ENCODE results near the gene GALNT17.

GALNT17 gene

DNA sequence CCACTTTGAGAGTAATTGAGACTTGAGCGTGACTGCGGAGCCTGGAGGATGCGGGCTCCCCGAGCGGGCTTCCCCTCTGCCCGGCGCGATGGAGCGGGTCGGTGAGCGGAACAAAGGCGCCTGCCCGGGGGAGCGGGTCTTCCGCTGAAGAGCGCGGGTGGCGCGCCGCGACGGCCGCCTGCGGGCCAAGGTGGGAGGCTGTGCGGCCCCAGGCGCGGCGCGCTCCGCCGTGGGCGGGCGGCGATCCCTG lies at the start of gene GALNT17:
Gene GALNT17 (plus strand): TSS at position 18 of the 250 bp plus-strand sequence.
- DNase-seq, result no peak

DNA sequence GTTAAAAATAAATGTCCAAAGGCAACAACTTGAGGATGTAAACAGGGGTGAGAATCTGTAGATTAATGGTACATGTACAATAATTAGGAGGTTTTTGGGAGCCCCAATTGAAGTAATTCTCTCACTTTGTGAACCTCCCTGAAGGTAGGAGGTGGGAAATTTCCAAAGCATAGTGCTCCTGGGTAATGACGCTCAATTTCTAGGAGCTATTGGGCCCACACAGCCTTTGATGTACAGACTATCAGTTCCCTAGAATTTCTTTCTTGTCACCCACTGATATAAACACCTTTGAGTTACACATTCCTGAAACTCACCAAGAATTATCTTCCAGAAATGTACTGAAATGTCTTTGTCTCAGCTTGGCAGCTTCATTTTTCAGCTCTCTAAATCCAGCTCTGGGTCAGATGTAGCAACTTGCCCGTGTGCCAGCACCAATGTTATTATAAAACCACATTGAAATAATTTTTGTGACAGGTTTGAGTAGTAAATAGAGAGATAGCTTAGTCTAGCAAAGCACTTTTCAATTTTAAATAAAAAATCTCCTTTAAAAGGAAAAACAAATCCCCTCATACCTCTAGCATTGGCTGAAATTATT lies 36.6 kb upstream of the GALNT17 start:
- DNase-seq, result no peak

DNA sequence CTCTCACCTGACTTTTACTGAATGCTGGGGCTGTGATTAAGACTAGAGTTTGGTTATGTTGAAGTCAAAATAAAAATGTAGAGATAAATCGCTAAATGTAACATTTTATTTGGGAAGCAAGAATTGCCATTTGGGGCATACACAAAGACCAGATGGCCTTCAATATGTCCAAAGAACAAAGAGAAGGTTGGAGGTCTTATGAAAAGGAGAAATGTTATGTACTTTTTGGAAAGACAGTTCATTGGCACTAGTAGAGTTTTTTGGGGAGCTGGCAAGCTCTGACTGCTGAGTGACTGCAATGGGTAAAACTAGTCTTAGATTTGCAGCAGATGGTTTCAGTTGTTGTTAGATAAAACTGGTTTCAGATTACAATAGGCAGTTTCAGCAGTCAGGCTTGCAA lies 35.6 kb upstream of the GALNT17 start:
- no peak for DNase-seq

DNA sequence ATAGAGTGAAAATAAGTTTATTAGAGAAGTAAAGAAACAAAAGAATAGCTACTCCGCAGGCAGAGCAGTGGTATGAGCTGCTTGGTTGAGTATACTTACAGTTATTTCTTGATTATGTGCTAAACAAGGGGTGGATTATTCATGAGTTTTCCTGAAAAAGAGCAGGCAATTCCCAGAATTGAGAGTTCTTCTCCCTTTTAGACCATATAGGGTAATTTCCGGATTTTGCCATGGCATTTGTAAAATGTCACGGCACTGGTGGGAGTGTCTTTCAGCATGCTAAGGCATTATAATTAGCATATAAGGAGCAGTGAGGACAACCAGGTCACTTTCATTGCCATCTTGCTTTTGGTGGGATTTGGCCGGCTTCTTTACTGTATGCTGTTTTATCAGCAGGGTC lies 25.7 kb upstream of the GALNT17 start:
- no peak for DNase-seq

DNA sequence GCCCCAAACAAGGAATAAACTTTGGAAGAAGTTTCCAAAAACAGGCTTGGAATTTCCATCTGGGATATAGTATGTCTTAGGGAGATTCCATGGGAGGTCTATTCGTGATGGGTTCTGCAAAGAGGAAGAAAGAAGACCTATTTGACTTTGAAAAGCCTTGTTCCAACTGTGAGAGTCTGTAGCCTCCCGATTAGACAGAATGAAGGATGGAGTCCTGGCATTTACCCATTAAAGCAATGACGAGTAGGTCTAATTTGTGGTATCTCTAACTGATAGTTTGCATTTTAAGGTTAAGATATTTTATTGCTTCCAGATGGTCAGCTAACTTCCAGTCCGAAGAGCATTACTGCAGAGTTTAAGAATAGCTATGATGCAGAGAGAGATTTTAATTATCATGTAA lies 19.5 kb upstream of the GALNT17 start:
- no peak for DNase-seq

DNA sequence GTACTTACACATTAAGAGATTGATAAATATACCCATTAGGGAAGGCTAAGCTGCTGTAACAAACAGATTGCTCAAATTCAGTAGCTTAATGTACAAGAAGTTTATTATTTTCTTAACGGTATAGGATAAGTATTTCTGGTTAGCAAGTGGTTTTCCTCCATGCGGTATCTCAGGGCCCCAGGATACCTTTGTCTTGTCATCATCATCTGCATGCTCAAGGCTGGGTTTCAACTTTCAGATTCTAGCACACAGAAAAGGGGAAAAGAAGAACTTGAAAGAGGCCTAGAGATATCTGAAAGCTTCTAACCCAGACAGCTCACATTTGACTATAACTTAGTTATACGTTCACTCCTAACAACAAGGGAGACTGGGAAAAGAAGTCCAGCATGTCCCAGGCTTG lies 11.8 kb upstream of the GALNT17 start:
- DNase-seq, result no peak

DNA sequence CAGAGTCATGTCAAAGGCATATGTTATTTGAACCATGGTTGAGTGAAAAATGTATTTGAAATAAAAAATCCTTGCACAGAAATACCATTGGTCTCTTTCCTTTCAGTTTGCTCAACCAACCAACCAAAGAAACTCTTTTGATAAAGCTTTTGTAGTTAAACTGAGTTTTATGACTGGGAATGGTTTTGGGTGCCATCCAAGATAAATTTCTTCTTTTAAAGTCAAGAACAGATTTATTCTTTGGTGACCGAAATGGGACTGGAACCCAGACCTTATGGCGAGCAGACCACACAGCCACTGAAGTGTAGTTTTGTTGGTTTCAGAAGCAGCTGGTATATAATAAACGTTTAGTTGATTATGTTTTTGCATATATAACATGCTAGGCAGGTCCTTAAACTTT lies 2.8 kb upstream of the GALNT17 start:
- DNase-seq, result no peak

DNA sequence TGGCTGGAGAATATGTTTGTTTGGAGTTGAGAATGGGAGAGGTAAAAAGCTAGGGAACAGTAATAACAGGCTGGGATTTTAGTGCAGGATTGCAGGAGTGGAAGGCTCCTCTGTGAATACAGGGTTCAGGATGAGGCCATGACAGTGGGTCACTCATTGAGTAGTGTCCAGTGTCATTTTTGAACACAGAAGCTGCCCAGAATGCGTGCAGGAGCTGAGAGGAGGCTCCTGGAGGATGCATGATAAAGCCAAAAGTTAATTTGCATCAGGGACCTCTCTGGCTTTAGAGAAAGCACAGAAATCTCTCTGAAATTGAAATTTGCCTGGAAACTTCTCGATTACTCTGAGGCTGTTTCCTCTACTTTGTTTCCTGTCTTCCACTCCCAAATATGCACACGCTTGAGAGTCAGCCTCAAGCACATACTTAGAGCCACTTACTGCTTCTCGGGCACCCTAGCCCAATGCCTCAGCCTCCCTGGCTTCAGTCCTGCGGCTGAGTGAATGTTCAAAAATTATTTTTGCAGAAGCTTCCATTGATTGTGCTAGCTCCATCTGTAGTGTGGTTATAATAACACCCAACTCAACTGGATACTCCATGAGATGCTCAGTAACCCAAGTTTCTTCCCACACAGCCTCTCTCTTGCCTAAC lies 1.8 kb upstream of the GALNT17 start:
- DNase-seq, result no peak

DNA sequence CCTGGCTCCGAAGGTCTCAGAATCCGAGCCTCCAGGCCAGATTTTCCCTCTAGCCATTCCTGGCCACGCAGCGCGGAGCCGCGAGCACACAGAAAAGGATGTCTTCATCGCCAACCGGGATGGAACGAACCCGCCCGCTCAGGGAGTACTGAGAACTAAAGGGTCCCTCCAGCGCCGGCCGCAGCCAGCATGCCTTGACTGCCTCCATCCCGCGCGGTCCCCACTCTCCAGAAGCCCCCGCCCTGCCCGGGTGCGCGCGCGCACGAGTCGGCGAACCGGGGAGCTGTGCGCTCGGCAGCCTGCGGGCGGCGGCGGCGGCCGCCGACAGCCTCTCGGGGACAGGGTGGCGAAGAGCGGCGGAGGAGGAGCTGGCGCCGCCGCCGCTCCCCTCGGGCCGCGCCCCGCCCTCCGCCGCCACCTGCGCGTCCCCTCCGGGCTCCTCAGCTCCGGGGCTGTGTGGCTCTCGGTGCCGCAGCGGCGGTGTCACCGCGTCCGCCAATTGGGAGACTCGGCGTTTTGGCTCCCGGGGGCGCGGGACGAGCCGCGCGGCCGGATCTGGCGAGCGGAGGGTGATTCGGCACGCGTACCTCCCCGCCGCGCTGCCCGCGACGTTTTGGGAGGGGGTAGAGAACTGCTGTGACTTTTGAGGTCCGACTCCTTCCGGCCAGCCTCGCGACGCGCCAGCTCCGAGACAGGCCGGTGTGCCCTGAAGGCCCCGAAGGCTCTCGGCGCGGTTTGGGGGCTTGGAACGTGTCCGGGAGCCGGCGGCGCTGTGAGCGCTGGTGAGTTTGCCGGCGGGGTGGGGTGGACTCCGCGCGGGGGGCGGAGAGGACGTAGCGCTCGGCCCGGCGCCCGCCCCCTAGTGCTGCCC lies 453 bp upstream of the GALNT17 start:
- no peak for DNase-seq

DNA sequence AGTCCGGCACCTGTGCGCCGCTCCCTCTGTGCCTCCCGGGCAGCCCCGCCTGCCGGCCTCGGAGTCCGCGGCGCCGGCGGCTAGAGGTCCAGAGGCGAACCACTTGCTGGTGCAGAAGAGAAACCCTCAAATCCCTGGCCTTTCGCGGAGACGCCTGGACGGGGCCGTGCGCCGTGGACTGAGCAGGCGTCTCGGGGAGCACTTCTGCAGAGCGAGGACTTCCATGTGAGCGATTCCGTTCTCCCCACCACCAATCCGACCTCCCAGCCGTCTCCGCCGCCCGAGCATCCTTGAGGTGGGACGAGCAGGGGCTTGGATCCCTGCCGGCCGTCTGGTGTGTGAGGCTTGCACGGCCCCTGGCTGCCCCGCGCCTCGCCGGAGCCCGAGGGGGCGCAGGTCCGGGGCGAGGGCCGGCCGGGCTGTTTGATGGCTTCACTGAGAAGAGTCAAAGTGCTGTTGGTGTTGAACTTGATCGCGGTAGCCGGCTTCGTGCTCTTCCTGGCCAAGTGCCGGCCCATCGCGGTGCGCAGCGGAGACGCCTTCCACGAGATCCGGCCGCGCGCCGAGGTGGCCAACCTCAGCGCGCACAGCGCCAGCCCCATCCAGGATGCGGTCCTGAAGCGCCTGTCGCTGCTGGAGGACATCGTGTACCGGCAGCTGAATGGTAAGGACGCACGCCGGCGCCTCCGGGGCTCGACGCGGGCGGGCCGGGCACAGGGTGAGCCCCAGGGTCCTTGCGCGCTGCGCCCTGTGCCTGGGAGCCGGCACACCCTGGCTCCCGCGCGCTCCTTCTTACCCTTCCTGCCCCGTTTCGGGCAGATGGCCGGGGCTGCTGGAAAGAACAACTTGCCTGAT lies 660 bp downstream of the GALNT17 start:
- DNase-seq, result no peak

DNA sequence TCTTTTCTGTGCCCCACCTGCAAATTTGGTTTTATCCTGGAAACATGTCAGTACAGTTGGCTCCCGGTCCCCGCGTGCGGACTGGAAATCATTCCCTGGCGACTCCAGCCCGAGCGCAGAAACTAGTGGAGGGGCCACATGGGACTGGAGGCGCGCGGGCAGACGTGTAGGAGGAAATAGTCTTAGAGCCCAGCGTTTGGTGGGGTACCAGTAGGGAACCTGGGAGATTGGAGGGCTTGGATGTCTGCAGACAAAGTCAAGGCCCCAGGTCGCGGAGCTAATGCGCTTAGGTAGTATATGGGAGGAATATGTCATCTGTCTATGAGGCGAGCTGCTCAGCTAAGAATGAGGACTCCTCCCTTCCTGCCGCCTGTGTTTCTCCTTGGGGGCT lies 1.3 kb downstream of the GALNT17 start:
- no peak for DNase-seq

DNA sequence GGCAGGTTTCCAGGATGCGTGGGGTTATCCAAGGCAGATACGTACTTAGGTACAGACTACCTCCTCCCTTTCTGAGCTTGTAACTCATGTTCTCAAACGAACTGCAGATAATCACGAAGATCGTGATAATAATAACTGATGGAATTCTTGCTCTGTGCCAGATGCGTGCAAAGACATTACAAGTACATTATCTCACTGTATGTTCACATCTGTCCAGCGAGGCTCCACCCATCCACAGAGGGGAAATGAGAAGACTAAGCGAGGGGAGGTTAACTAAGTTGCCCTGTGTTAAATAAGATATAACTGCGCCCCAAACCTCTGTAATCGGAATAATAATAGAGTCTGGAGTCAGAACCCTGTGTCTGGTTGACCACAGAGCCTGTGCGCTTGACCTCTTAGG lies 1.9 kb downstream of the GALNT17 start:
- DNase-seq, result no peak

DNA sequence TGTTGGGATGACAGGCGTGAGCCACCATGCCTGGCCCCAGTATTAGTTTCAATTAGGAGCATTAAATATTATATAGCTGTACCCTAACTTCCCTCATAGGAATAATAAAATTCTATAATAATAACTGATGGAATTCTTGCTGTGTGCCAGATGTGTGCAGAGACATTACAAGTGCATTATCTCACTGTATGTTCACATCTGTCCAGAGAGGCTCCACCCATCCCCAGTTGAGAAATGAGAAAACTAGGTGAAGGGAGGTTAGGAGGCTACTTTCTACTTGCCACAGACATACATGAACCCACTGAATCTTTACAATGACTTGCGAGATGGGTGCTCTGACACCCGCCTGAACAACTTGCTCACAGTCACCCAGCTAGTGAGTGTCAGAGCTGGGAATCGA lies 3.2 kb downstream of the GALNT17 start:
- DNase-seq, result no peak

DNA sequence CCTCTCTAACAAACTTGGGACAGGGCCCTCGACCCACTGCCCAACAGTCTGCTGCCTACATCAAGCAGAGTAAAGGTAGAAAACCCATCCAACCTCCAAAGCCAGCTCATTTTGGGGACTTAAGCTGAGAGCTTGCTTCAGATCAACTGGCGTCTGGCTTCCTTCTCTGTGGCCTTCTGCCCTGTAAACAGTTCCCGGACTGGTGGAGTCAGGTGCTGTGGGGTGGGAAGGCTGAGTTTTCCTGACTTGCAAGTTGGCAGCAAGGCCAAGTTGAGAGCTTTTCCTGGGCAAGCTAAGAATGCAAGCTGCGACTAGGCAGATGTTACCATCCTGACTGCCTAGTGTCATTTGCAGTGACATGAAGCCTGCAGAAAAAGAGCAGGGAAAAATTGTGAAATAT lies 3.7 kb downstream of the GALNT17 start:
- no peak for DNase-seq

DNA sequence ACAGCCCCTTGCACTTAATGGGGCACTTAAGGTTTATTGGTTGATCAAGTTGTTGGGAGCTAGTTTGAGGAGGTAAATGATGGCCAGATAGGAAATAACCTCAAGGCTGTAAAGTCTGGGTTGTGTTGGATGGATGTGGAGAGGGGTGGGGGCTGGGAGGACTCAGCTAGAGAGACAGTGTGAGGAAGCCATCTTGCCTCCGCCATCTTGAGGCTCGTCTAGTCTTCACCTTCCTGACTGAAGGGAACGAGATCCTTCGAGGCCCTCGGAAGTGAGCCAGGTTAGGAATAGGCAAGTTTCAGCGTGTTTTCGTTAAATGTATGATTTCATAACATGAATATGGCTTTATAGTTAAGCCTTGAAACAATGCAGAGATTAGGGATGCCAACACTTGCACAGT lies 5.5 kb downstream of the GALNT17 start:
- DNase-seq, result no peak

DNA sequence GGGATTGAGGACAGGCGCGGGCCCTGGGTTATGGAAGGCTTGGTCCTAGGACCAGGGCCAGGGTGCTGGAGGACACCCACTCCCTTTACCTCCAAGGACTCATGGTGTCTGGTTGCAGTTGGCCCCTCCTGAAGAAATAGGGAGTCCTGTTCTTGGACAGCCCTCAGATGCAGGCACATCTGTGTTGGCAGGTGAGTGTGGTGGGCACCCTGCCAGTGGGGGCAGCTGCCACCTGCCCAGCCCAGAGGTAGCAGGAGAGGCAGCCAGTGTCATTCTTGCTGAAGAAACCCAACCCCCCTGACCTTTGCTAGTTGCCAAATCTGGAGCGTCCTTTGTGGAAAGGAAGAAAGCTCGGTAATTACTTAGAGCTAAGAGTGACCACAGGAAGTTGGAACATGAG lies 8.3 kb downstream of the GALNT17 start:
- no peak for DNase-seq

DNA sequence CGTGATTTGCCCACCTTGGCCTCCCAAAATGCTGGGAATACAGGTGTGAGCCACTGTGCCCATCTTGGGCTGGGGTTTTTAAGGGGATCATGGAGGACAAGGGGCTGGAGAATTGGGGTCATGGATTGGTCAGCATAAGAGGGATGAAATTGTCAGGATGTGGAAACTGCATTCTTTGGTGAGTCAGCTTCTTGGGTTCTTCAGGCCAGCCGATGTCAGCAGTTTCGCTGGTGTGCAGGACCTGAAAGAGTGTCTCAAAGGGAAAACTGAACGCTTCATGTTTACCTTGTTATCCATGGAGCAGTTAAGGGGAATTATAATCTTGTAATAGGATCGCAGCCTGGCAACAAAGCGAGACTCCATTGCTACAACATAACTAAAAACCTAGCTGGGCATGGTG lies 13.0 kb downstream of the GALNT17 start:
- no peak for DNase-seq

DNA sequence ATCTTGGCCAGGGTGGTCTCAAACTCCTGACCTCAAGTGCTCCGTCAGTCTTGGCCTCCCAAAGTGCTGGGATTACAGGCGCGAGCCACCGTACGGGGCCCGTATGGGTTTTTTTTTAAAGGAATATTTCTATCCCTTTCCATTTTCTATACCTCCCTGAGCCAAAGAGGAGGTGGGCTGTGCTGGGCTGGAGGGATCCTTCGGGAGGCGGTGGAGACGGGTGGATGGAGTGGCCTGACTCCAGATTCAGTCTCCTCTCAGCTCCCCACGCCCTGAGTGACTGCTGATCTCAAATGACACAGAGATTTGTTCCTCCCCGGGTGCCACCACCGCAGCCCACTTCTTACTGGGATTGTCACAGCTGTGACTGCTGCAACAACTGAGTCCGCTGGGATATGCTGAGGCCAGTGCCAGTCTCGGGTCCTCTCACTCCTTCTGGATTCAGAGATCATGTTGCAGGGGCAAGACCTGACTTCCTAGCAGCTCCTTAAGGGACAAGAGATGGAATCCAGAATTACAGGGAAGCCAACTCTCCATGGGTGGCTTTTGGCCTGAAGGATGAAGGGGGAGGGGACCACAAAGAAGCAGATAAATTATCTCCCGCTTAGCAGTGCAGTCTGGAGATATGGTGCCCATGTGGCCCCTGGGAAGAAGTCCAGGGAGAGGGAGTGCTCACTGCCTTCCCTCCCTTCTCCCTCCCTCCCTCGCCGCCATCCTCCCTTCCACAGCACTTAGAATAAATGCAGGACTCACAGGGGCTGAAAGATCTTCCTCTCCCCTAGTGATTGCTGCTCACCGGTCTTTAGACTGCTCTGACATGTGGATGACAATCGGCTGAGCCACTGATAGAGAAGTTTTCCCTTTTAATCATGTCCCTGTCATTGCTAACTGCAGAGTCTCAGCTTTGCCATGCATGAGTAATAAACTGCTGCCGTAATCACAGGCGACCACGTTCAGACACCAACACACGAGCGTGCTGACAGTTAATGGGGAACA lies 14.3 kb downstream of the GALNT17 start:
- no peak for DNase-seq

DNA sequence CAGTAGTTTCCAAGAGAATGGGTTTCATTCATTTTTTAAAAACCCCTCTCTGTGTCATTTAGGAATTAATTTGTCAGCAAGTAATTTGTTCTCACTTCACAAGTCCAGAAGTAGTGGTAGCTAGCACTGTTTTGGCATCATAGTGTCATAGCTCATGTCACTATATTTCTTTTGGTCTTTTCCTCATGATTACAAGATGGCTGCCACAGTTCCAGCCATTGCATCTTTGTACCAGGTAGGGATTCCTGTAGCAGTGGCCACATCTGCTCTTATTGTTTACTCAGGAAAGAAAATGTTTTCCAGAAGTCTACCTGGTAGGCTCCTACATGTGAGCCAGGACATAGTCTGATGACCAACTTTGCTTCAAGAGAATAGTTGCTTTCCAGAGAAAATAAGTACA lies 16.2 kb downstream of the GALNT17 start:
- no peak for DNase-seq

DNA sequence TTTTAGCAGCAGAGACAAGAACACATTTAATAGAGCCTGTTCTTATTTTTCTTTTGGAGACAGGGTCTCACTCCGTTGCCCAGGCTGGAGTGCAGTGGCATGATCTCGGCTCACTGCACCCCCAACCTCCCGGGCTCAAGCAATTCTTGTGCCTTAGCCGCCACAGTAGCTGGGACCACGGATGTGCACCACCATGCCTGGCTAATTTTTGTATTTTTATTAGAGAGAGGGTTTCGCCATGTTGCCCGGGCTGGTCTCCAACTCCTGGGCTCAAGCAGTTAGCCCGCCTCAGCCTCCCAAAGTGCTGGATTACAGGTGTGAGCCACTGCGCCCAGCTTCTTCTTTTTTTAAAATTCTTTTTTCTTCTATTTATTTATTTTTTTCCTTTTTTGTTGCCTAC lies 23.3 kb downstream of the GALNT17 start:
- no peak for DNase-seq

DNA sequence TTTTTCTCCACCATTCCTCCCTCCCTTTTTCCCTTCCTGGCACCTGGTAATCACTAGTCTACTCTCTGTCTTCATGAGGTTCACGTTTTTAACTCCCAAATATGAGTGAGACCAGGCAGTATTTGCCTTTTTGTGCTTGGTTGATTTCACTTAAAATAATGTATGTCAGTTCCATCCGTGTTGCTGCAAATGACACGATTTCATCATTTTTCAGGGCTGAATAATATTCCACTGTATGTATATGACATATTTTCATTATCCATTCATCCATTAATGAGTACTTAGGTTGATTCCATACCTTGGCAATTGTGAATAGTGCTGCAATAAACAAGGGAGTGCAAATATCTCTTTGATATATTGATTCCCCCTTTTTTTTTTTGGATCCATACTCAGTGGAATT lies 25.8 kb downstream of the GALNT17 start:
- no peak for DNase-seq

DNA sequence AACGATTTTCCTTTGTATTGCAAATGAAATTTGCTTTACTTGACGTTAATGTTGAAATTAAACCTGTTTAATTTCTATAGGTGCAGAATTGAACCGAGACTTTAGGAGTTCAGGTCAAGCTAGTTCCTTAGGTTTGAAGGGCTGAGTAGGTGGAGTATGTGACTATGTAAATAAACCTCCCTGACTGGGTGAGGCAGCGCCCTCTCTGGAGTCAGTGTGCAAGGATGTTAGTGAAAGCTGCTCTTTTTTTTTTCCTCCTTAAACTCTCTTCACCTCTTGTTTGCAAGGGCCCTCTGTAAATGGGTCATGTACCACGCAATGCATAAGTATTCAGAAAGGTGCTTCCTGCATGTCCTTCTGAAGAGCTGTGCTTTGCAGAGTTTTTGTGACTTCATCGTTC lies 33.8 kb downstream of the GALNT17 start:
- no peak for DNase-seq

All from CD4-positive, alpha-beta T cell treated with Interleukin-21 for 1 hour (primary cell).